Stimulated activated CD8-positive, alpha-beta memory T cell treated with anti-CD3 and anti-CD28 coated beads, Interleukin-12 subunit alpha, Interleukin-12 subunit beta, amount 100 ng/mL, for 24 hours (primary cell): Measurements from ENCODE around the gene MLLT1.

Source experiments
- DNase-seq: peaks from one replicate; pipeline ENCODE4 v3.0.0-alpha.2; 2020; ENCODE audit errors: extremely low read depth

The MLLT1 gene

DNA sequence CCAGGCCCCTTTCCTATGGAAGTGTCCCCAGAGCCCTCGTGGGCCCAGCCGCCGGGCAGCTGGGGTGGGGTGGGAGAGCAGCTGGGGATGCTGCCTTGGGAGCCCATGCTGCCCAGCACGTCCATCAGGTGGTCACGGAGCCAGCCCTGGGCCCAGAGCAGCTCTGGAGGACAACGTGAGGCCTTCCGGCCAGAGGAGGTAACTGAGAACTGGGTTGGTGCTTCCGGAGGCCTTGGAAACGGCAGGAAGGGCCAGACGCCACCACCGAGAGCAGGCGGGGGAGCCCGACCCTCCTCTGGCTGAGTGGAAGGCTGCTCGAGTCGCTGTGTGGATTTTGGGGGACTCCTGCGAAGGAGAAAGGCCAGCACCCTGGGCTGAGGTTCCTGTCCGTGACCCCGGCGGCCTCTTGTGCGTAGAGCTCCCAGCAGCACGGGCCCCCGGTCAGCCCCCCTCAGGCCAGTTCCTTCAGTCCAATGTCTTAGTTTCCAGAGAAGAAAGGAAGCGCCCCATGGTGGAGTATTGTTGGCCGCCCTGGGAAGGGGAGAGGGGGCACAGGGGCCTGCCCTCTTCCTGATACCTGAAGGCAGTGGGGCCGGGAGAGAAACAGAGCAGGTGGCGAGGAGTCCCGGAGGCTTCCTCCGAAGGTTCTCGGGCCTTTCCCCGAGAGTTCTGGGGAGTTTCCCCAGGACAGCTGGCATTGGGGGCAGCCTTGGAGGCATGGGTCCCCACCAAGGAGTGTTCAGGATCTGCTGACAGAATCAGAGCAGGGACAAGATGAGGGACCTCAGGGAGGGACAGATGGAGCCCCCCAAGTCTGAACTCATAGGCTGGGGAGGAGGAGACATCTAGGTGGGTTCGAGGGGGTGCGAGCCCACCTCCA lies 68.8 kb downstream of the MLLT1 start:
- DNase-seq: no peak

- DNase-seq: no peak
Measured at GRCh38 chr19:6210091-6210490, 69.7 kb downstream of the MLLT1 start.

- DNase-seq: no peak
Measured at GRCh38 chr19:6209680-6210079, 70.1 kb downstream of the MLLT1 start.

DNA sequence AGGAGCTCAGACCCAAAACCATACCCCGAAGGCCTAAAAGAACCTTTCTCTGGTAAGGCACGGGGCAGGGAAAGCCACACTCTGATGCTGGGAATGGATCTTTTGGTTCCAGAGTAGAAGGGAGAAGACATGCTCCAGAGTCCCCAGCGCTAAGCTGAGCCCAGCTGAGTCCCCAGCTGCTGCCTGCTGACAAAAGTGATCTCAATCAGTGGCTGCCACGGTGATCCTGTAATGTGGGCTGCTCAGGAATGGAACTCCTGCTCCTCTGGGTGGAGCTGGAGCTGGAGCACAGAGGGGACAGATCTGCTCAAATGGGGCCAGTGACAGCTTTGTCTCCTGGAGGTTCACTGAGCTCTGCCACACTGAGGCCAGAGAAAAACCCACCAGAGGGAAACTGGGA lies 70.5 kb downstream of the MLLT1 start:
- no peak for DNase-seq

- no peak for DNase-seq
Measured at GRCh38 chr19:6204866-6205723, 74.7 kb downstream of the MLLT1 start.

GRCh38 chr19:6204212-6204611 lies 75.6 kb downstream of the MLLT1 start:
- DNase-seq: no peak

- DNase-seq: peak; percentile 99
Measured at GRCh38 chr19:6199240-6199994, 80.4 kb downstream of the MLLT1 start.

DNA sequence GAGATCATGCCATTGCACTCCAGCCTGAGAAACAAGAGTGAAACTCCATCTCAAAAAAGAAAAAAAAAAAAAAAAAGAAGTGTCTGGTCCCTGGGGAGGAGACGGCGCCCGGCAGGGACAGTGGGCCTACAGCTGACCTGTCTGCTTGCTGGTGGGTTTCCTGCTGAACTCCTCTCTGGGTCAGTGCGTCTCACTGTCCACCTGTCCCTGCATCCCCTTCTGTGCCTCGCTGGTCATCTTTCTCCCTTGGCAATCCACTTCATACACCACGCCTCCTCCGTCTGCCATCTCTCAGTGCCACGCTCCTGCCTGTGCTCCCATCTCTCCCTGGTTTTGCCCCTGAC lies 80.9 kb downstream of the MLLT1 start:
- DNase-seq: no peak

DNA sequence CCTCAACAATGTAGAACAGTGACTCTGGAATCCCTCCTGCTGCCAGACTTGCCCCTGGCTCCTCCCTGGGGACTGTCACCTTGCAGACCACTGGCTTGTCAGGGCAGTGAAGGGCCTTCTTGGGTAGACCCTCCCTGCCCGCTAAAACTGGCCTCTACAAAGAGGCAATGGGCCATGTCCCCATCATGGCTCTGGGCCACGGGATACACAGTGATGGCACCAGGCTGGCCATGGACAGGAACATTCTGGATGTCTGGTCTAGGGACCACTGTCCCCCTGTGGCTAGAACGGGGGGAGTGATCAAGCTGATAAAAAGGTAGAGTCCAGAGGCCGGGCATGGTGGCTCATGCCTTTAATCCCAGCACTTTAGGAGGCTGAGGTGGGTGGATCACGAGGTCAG lies 83.4 kb downstream of the MLLT1 start:
- DNase-seq: no peak

DNA sequence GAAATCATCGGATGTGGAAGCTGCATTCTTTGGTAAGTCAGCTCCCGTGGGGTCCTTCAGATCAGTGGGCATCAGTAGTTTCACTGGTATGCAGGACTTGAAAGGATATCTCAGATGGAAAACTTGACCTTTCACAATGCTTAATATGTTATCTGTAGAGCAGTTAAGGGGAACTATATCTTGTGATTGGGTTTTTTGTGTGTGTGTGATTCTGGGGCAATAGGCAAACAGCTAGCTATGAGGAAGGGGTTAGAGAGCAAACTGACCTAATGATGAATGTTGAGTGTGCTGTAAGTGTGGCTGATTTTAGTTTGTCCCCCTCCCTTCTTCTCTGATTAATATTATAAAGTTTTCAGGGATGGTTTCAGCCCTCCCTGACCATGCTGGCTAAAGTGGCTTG lies 91.0 kb downstream of the MLLT1 start:
- no peak for DNase-seq

- no peak for DNase-seq
Measured at GRCh38 chr19:6187374-6187773, 92.4 kb downstream of the MLLT1 start.

DNA sequence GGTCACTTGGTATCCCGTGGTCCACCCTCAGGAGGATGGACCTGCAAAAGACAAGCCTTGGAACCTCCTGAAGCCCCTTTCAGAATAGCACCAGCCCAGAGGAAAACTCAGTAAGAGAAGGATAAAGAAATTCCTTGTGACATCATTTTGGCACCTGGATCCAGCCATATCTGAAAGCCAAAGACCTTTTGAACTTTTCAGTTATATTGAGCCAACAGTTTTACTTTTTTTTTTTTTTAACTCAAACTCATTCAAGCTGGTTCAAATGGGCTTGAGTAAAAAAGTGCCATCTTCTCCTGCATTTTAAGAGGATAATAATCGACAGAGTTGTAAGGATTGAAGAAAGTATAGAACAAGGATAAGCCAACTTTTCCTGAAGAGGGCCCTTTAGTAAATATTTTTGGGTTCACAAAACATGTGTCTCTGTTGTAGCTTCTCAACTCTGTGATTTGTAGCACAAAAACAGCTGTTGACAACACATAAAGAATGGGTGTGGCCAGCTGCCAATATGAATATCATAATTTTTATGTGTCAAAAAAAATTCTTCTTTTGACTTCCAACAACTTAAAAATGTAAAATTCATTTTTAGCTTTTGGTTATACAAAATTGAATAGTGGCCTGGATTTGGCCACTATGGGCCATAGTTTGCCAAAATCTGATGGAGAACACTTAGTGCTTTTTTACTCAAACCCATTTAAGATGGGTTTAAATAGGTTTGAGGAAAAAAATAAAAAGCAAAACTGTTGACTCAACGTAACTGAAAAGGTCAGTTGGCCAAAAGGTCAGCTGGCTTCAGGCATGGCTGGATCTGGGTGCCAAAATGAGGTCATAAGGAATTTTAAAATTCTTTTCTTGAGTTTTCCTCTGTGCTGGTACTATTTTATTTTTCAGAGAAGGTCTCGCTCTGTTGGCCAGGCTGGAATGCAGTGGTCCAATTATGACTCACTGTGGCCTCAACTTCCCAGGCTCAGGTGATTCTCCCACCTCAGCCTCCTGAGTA lies 93.6 kb downstream of the MLLT1 start:
- DNase-seq: no peak

- DNase-seq: no peak
Measured at GRCh38 chr19:6185093-6185834, 94.5 kb downstream of the MLLT1 start.

DNA sequence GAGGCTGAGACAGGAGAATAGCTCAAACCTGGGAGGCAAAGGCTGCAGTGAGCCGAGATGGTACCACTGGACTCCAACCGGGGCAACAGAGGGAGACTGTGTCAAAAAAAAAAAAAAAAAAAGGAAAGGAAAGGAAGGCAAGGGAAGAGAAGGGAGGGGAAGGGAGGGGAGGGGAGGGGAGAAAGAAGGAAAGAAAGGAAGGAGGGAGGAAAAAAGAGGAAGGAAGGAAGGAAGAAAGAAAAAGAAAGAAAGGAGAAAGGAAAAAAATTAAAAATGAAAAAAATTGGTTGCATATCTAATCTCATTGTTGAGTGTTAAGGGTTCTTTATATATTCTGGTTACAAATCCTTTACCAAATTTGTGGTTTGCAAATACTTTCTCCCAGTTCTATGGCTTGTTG lies 98.7 kb downstream of the MLLT1 start:
- DNase-seq: no peak

DNA sequence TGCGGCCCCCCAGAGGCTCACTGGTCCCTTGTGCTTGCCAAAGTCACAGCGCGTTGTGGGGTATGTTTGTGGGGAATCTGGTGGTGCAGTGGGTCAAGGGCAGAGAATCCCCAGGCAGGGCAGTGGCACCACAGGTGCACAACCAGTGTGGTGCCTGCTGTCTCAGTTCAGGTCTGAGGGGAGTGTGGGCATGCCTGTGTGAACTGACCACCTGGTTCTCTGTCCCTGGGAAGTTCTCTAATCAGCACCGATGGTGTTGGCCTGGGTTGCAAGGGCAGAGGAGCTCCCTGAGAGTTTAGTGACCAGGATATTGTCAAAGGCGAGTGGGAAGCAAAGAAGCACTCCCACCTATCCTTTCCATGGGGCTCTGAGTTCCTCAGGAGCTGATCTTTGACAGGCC lies 106.6 kb downstream of the MLLT1 start:
- no peak for DNase-seq

DNA sequence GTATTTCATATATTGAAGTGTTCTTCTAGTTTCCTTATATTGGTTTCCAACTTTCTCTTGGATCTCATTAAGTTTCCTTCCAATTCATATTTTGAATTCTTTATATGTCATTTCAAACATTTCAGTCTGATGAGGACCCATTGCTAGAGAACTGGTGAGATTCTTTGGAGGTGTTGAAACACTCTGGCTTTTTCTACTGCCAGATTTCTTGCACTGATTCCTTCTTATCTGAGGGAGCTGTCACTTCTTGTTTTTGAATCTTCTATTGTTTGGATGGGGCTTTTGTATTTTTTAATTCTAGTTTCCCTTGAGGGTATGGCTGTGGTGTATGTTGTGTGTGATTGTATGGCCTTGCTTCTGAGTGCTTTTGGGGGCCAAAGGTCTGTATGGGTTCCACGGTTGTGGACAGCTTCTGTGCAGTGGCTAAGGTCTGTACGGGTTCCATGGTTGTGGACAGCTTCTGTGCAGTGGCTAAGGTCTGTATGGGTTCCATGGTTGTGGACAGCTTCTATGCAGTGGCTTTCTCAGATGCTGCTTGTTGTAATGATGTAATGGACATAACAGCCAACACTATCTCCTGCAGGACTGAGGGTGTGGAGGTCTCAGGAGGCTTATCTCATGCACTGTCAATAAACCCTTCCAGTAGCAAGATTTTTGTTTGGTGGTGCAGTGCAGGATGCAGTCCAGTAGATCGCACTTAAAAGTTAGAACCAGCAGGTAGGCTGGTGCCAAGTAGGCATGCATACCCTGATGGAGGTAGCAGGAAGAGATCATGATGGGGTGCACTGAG lies 107.5 kb downstream of the MLLT1 start:
- no peak for DNase-seq

GRCh38 chr19:6167115-6167514 lies 112.7 kb downstream of the MLLT1 start:
- DNase-seq: no peak

GRCh38 chr19:6164906-6165531 lies 114.8 kb downstream of the MLLT1 start:
- DNase-seq: no peak

DNA sequence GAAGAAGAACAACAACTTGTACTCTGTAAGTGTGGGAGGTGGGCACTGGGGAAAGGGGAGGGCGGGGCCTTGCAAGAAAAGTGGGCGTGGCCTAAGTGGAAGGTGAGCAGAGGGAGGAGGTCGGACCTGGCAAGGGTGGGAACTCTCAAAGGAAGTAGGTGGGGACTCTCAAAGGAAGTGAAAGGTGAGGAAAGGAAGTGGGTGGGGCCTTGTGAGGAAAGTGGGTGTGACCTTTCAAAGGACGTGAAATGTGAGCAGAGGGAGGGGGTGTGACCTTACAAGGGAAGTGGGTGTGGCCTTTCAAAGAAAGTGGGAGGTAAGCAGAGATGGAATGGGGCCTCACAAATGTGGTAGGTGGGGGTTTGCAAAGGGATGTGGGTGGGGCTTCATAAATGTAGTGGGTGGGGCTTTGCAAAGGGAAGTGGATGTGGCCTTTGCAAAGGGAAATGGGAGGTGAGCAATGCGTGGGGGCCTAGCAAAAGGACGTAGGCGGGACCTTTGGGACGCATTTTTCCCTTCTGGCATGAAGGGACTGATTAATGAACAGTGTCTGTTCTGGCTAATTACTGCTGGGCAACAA lies 118.4 kb downstream of the MLLT1 start:
- peak; percentile 5 for DNase-seq
